HepG2 (cell line): ENCODE measurements around the gene PRM3. TPM values are rescaled to one million over a fixed set of nuclear protein-coding genes. Genes with fewer than 3 reads are reported as not detected.

Source experiments
- ATM ChIP-seq: fragments of 450-650 bp; IDR thresholded peaks from 2 replicates; pipeline ENCODE4 v1.7.1; 2017; ENCODE audit warnings: mild to moderate bottlenecking, borderline replicate concordance
- EED ChIP-seq: sonication (generic); formaldehyde crosslinking; IDR thresholded peaks from 2 replicates; pipeline ENCODE4 v1.5.0; 2020; ENCODE audit warnings: mild to moderate bottlenecking, missing genetic modification reagents
- GPBP1L1 ChIP-seq: sonication (generic); formaldehyde crosslinking; IDR thresholded peaks from 2 replicates; pipeline ENCODE4 v1.5.0; 2020; ENCODE audit warnings: mild to moderate bottlenecking, missing genetic modification reagents
- HIVEP1 ChIP-seq: sonication (generic); formaldehyde crosslinking; IDR thresholded peaks from 2 replicates; pipeline ENCODE4 v1.4.0; 2020; ENCODE audit warnings: mild to moderate bottlenecking, missing genetic modification reagents
- MAFF ChIP-seq: IDR thresholded peaks from 2 replicates; pipeline ENCODE4 v1.6.1; 2011; ENCODE audit warnings: low read depth, low read length, improper control_type of control experiment
- RARA ChIP-seq: IDR thresholded peaks from 2 replicates; pipeline ENCODE4 v1.6.1; 2016; ENCODE audit warnings: missing genetic modification reagents, missing compliant biosample characterization
- SATB2 ChIP-seq: sonication (generic); formaldehyde crosslinking; IDR thresholded peaks from 2 replicates; pipeline ENCODE4 v1.5.0; 2020; ENCODE audit warnings: missing genetic modification reagents
- UBTF ChIP-seq: sonication (generic); formaldehyde crosslinking; IDR thresholded peaks from 2 replicates; pipeline ENCODE4 v1.4.0; 2020; ENCODE audit warnings: mild to moderate bottlenecking, missing genetic modification reagents
- ZBTB2 ChIP-seq: sonication (generic); formaldehyde crosslinking; IDR thresholded peaks from 2 replicates; pipeline ENCODE4 v1.8.0; 2022; ENCODE audit warnings: low read depth, missing genetic modification reagents
- ZFP36L2 ChIP-seq: sonication (generic); formaldehyde crosslinking; IDR thresholded peaks from 2 replicates; pipeline ENCODE4 v1.4.0; 2020; ENCODE audit warnings: missing genetic modification reagents
- ZFP62 ChIP-seq: sonication (generic); formaldehyde crosslinking; IDR thresholded peaks from 2 replicates; pipeline ENCODE4 v1.4.0; 2020; ENCODE audit warnings: missing genetic modification reagents
- ZNF646 ChIP-seq: sonication (generic); formaldehyde crosslinking; IDR thresholded peaks from 2 replicates; pipeline ENCODE4 v1.9.0; 2021; ENCODE audit warnings: mild to moderate bottlenecking, missing genetic modification reagents
- ZNF687 ChIP-seq: sonication (generic); formaldehyde crosslinking; IDR thresholded peaks from 2 replicates; pipeline ENCODE4 v1.5.1; 2020; ENCODE audit warnings: mild to moderate bottlenecking, missing genetic modification reagents, moderate library complexity
- polyA plus RNA-seq, 8 experiments: library from polyadenylated mRNA; depleted of rRNA in 3 of 8; stranded (reverse) in 7 of 8; unstranded in 1 of 8; fragments of >200 nt; fragmentation: Illumina TruSeq in 4 of 8; extraction: Trizol in 4 of 8; gene quantifications; 2 replicates each; pipeline versions ENCODE4 v1.2.1 to v1.2.3, GENCODE V29; 2011 to 2016; ENCODE audit warnings: low read depth in 4 of 8, missing spikeins in 1 of 8, mixed read lengths in 1 of 8; ENCODE audit not compliant: insufficient read depth in 1 of 8
- total RNA-seq, 5 experiments: library from RNA; depleted of rRNA; stranded (reverse); fragments of >200 nt; fragmentation: Illumina TruSeq; extraction: Trizol; gene quantifications; 2 replicates each; pipeline ENCODE4 v1.2.3, GENCODE V29; 2016; ENCODE audit warnings: low read depth in 1 of 5

Gene PRM3
- total and polyA plus RNA-seq, 2 of the 13 experiments (the other 11 are each of a cell fraction or from before 2014, with no cell fraction given): not detected

GRCh38 chr16:11297492-11298142 is 24.2 kb upstream of the PRM3 start (continued):
- TF ChIP-seq ZNF687 (CRISPR knock-in tag) (peak; percentile 100), ZFP62 (CRISPR knock-in tag) (no peak), HIVEP1 (CRISPR knock-in tag) (peak; percentile 47; the same call in 1 of the 2 replicates), ATM (no peak), ZFP36L2 (CRISPR knock-in tag) (no peak), ZNF646 (CRISPR knock-in tag) (peak; percentile 65; the same call in 1 of the 2 replicates), EED (CRISPR knock-in tag) (peak; percentile 61; the same call in 1 of the 2 replicates), UBTF (peak; percentile 81), GPBP1L1 (CRISPR knock-in tag) (no peak), SATB2 (CRISPR knock-in tag) (no peak), MAFF (no peak), ZBTB2 (CRISPR knock-in tag) (0 out of 2 replicates have a peak, but pooled peaks have one; percentile 61), RARA (CRISPR knock-in tag) (peak; percentile 67)
